ENCODE results near the gene GREB1L. TPM values are rescaled to one million over a fixed set of nuclear protein-coding genes. Genes with fewer than 3 reads are reported as not detected.

Gene GREB1L
- polyA plus RNA-seq, 2 of the 4 experiments (the other 2 are of a cell fraction), result 1.4 to 2.8 TPM

DNA sequence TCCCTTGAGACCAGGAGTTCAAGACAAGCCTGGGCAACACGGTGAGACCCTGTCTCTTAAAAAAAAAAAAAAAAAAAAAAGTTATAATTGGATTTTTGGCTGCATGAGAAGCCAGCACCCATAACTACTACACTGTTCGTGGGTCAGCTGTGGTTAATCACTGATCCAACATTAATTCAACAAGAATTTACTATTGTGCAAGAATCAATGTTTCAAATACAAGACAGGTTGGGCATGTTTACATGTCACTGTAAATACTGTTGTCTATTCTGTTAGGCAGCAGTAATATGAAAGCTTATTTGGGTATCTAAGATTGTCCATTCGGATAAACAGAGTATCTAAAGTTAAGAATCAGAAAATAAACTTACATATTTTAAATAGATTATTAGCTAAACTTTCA, 296.2 kb downstream of the GREB1L start:
- DNase-seq (ENCODE audit: low read depth in 1 of 2, low spot score in 1 of 2) (no peak), ATAC-seq (no peak), FAIRE-seq (no peak)
- CTCF ChIA-PET, result no interaction called here
- Histone ChIP-seq H3K4me1 (no peaks in the 10 kb centered on the region), H3K4me2 (no peak overlapping the region), H3K27ac (no peak overlapping the region), H3K9me3 (no peaks in the 10 kb centered on the region), H3K4me3 (no peak overlapping the region)
- TF ChIP-seq HOXB5 (CRISPR knock-in tag; IDR thresholded peaks at IDR 0.05) (no peak), NFE2L2 (conservative IDR thresholded peaks at IDR 0.05; ENCODE audit: low read length) (no peak), SREBF2 (IDR thresholded peaks at IDR 0.05) (no peak), FOSB (CRISPR knock-in tag; IDR thresholded peaks at IDR 0.05) (no peak), RCOR1 (IDR thresholded peaks at IDR 0.05; ENCODE audit: low read depth, low read length) (no peak), CBX2 (IDR thresholded peaks at IDR 0.05; ENCODE audit: borderline replicate concordance, low read depth) (no peak), RARB (CRISPR knock-in tag; IDR thresholded peaks at IDR 0.05) (no peak), CHD4 (IDR thresholded peaks at IDR 0.05; ENCODE audit: borderline replicate concordance) (no peak), EHMT2 (IDR thresholded peaks at IDR 0.05; ENCODE audit: low read depth) (no peak), FOSL2 (IDR thresholded peaks at IDR 0.05) (no peak), FOSL2 (CRISPR knock-in tag; IDR thresholded peaks at IDR 0.05) (no peak)
- TF ChIP-seq, protein P1, sequence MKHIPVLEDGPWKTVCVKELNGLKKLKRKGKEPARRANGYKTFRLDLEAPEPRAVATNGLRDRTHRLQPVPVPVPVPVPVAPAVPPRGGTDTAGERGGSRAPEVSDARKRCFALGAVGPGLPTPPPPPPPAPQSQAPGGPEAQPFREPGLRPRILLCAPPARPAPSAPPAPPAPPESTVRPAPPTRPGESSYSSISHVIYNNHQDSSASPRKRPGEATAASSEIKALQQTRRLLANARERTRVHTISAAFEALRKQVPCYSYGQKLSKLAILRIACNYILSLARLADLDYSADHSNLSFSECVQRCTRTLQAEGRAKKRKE (CRISPR knock-in tag; IDR thresholded peaks at IDR 0.05; ENCODE audit: low read depth), result no peak
- TF ChIP-seq, protein P2, sequence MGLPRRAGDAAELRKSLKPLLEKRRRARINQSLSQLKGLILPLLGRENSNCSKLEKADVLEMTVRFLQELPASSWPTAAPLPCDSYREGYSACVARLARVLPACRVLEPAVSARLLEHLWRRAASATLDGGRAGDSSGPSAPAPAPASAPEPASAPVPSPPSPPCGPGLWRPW (IDR thresholded peaks at IDR 0.05), result no peak
- WGBS (ENCODE audit: missing lambda C conversion rate), result 69% methylated on average over 3 of the region's 3 CpGs
- POLR2A ChIA-PET, result no interaction called here

DNA sequence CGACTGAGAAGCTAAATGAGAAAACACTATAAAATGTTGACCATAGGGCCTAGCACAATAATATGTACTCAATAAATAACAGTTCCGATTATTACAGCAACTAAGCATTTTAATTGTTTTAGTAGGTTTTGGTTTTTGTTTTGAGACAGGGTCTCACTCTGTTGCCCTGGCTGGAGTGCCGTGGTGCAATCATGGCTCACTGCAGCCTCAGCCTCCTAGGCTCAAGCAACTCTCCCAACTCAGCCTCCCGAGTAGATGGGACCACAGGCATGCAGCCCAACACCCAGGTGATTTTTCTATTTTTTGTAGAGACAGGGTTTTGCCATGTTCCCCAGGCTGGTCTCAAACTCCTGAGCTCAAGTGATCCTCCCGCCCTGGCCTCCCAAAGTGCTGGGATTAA, 304.4 kb downstream of the GREB1L start:
- no peaks in the 10 kb centered on the region for H3K9me3 ChIP-seq
- H3K4me3 ChIP-seq, result no peak overlapping the region
- POLR2A ChIA-PET, result no interaction called here
- TF ChIP-seq RFX5 (IDR thresholded peaks at IDR 0.05) (no peak), SREBF2 (IDR thresholded peaks at IDR 0.05) (no peak), HOXA7 (CRISPR knock-in tag; IDR thresholded peaks at IDR 0.05) (no peak), FOSB (CRISPR knock-in tag; IDR thresholded peaks at IDR 0.05) (no peak), HOXB5 (CRISPR knock-in tag; IDR thresholded peaks at IDR 0.05) (no peak), CBX8 (IDR thresholded peaks at IDR 0.05) (no peak), ZSCAN20 (CRISPR knock-in tag; IDR thresholded peaks at IDR 0.05) (no peak), HOXB13 (CRISPR knock-in tag; IDR thresholded peaks at IDR 0.05; ENCODE audit: low read depth) (no peak)
- TF ChIP-seq, protein P3, sequence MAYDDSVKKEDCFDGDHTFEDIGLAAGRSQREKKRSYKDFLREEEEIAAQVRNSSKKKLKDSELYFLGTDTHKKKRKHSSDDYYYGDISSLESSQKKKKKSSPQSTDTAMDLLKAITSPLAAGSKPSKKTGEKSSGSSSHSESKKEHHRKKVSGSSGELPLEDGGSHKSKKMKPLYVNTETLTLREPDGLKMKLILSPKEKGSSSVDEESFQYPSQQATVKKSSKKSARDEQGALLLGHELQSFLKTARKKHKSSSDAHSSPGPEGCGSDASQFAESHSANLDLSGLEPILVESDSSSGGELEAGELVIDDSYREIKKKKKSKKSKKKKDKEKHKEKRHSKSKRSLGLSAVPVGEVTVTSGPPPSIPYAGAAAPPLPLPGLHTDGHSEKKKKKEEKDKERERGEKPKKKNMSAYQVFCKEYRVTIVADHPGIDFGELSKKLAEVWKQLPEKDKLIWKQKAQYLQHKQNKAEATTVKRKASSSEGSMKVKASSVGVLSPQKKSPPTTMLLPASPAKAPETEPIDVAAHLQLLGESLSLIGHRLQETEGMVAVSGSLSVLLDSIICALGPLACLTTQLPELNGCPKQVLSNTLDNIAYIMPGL (CRISPR knock-in tag; IDR thresholded peaks at IDR 0.05; ENCODE audit: borderline replicate concordance), result no peak
- no peak for DNase-seq (ENCODE audit: low read depth in 1 of 2, low spot score in 1 of 2)
- CTCF ChIA-PET, result interaction anchor here (0.9 kb wide), 1 partner anchor 352 kb away, joined by 3 read pairs; no protein-coding TSS in a partner anchor
- FAIRE-seq, result no peak
- ATAC-seq, result no peak
- H3K27ac ChIP-seq, result no peak overlapping the region
- 89% methylated on average over 5 of the region's 5 CpGs for WGBS (ENCODE audit: missing lambda C conversion rate)
- H3K4me1 ChIP-seq, result no peaks in the 10 kb centered on the region
- no peak overlapping the region for H3K4me2 ChIP-seq

DNA sequence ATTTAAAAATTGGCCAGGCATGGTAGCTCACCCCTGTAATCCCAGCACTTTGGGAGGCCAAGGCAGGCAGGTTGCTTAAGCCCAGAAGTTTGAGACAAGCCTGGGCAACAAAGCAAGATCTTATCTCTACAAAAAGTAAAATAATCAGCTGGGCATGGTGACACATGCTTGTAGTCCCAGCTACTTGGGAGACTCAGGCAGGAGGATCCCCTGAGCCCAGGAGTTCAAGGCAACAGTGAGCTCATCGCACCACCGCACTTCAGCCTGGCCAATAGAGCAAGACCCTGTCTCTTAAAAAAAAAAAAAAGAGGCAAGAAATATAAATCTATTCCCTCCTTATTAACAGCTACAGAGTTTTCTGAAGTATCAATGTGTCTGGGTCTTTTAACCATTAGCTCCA, 306.6 kb downstream of the GREB1L start:
- Histone ChIP-seq H3K4me3 (no peak overlapping the region), H3K27ac (no peak overlapping the region), H3K4me1 (no peaks in the 10 kb centered on the region), H3K4me2 (no peak overlapping the region), H3K9me3 (no peaks in the 10 kb centered on the region)
- ATAC-seq (no peak), DNase-seq (ENCODE audit: low read depth in 1 of 2, low spot score in 1 of 2) (no peak), FAIRE-seq (no peak)
- WGBS (ENCODE audit: missing lambda C conversion rate), result 96% methylated on average over 2 of the region's 2 CpGs
- ChIA-PET POLR2A (no interaction called here), CTCF (no interaction called here)
- TF ChIP-seq SMC3 (IDR thresholded peaks at IDR 0.05) (no peak), ZNF302 (CRISPR knock-in tag; IDR thresholded peaks at IDR 0.05) (no peak), JUNB (IDR thresholded peaks at IDR 0.05) (no peak), ZC3H11A (IDR thresholded peaks at IDR 0.05) (no peak), NFE2L2 (conservative IDR thresholded peaks at IDR 0.05; ENCODE audit: low read length) (no peak), FOSB (CRISPR knock-in tag; IDR thresholded peaks at IDR 0.05) (no peak), MYC (IDR thresholded peaks at IDR 0.05; ENCODE audit: borderline replicate concordance, low read length) (no peak)
- TF ChIP-seq, protein P3 (CRISPR knock-in tag; IDR thresholded peaks at IDR 0.05; ENCODE audit: borderline replicate concordance), result no peak
- TF ChIP-seq, protein P4, sequence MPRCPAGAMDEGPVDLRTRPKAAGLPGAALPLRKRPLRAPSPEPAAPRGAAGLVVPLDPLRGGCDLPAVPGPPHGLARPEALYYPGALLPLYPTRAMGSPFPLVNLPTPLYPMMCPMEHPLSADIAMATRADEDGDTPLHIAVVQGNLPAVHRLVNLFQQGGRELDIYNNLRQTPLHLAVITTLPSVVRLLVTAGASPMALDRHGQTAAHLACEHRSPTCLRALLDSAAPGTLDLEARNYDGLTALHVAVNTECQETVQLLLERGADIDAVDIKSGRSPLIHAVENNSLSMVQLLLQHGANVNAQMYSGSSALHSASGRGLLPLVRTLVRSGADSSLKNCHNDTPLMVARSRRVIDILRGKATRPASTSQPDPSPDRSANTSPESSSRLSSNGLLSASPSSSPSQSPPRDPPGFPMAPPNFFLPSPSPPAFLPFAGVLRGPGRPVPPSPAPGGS (IDR thresholded peaks at IDR 0.05), result no peak
- TF ChIP-seq, protein P5, sequence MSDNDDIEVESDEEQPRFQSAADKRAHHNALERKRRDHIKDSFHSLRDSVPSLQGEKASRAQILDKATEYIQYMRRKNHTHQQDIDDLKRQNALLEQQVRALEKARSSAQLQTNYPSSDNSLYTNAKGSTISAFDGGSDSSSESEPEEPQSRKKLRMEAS (IDR thresholded peaks at IDR 0.05), result no peak

Data from A549 (cell line).